ENCODE measurements around the gene TTC1. TPM values are rescaled to one million over a fixed set of nuclear protein-coding genes. Genes with fewer than 3 reads are reported as not detected.

TTC1 gene
- total RNA-seq, 1 experiment from 2014 or later: 43.7 TPM

DNA sequence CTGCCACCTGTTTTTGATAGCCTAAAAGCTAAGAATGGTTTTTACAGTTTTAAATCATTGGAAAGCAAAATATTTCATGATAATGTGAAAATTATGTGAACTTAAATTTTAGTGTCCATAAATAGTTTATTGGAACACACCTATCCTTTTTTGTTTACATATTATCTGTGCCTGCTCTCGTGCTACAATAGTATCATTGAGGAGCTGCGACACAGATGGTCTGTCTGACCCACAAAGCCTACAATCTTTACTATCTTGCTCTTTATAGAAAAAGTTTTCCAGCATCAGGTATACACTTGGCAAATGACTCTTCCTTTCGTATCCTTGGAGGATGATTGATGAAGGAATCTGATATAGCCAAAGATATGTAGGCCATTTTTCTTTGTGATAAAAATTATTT, 40.2 kb downstream of the TTC1 start:
- Histone ChIP-seq H3K4me2 (ENCODE audit: low read depth, low read length, poor library complexity, severe bottlenecking) (no peak overlapping the region), H4K20me1 (ENCODE audit: insufficient read depth, low read depth, low read length) (no peaks in the 10 kb centered on the region), H3K27ac (ENCODE audit: low read length) (no peak overlapping the region), H3K4me1 (ENCODE audit: low read length) (peaks cover 15% of the 10 kb centered on the region), H3K79me2 (ENCODE audit: low read length) (peaks cover 9% of the 10 kb centered on the region; the same call in 1 of the 2 replicates), H3K27me3 (ENCODE audit: low read length) (no peaks in the 10 kb centered on the region), H3K4me3 (ENCODE audit: low read length) (no peak overlapping the region), H3K9me3 (ENCODE audit: low read length) (no peaks in the 10 kb centered on the region), H2AFZ (ENCODE audit: low read length) (no peak overlapping the region), H3K9ac (ENCODE audit: low read length) (no peak overlapping the region), H3K9me2 (replicated peaks; ENCODE audit: insufficient read depth, low read length) (no peaks in the 10 kb centered on the region), H3K36me3 (ENCODE audit: insufficient read depth, low read length) (peaks cover 31% of the 10 kb centered on the region; the same call in 1 of the 2 replicates)
- no peak for DNase-seq

GRCh38 chr5:160054047-160054446, 45.1 kb downstream of the TTC1 start:
- no peaks in the 10 kb centered on the region for H3K9me3 ChIP-seq (ENCODE audit: low read length)
- no peaks in the 10 kb centered on the region for H4K20me1 ChIP-seq (ENCODE audit: insufficient read depth, low read depth, low read length)
- peaks cover 15% of the 10 kb centered on the region for H3K4me1 ChIP-seq (ENCODE audit: low read length)
- H3K9me2 ChIP-seq (replicated peaks; ENCODE audit: insufficient read depth, low read length): no peaks in the 10 kb centered on the region
- no peak overlapping the region for H3K9ac ChIP-seq (ENCODE audit: low read length)
- no peak overlapping the region for H3K4me3 ChIP-seq (ENCODE audit: low read length)
- H3K4me2 ChIP-seq (ENCODE audit: low read depth, low read length, poor library complexity, severe bottlenecking): no peak overlapping the region
- H3K27ac ChIP-seq (ENCODE audit: low read length): no peak overlapping the region
- H3K27me3 ChIP-seq (ENCODE audit: low read length): no peaks in the 10 kb centered on the region
- H2AFZ ChIP-seq (ENCODE audit: low read length): no peak overlapping the region
- H3K36me3 ChIP-seq (ENCODE audit: insufficient read depth, low read length): peaks cover 51% of the 10 kb centered on the region
- no peak for DNase-seq
- H3K79me2 ChIP-seq (ENCODE audit: low read length): no peaks in the 10 kb centered on the region

GRCh38 chr5:160054831-160055230, 45.9 kb downstream of the TTC1 start:
- Histone ChIP-seq H3K9ac (ENCODE audit: low read length) (no peak overlapping the region), H3K79me2 (ENCODE audit: low read length) (no peaks in the 10 kb centered on the region), H3K9me3 (ENCODE audit: low read length) (no peaks in the 10 kb centered on the region), H3K27ac (ENCODE audit: low read length) (no peak overlapping the region), H3K9me2 (replicated peaks; ENCODE audit: insufficient read depth, low read length) (no peaks in the 10 kb centered on the region), H4K20me1 (ENCODE audit: insufficient read depth, low read depth, low read length) (no peaks in the 10 kb centered on the region), H3K27me3 (ENCODE audit: low read length) (no peaks in the 10 kb centered on the region), H3K36me3 (ENCODE audit: insufficient read depth, low read length) (peaks cover 49% of the 10 kb centered on the region), H3K4me1 (ENCODE audit: low read length) (peaks cover 15% of the 10 kb centered on the region), H3K4me3 (ENCODE audit: low read length) (no peak overlapping the region), H2AFZ (ENCODE audit: low read length) (no peak overlapping the region), H3K4me2 (ENCODE audit: low read depth, low read length, poor library complexity, severe bottlenecking) (no peak overlapping the region)
- no peak for DNase-seq

GRCh38 chr5:160057256-160057655, 48.3 kb downstream of the TTC1 start:
- Histone ChIP-seq H3K27ac (ENCODE audit: low read length) (no peak overlapping the region), H3K9ac (ENCODE audit: low read length) (no peak overlapping the region), H3K4me3 (ENCODE audit: low read length) (no peak overlapping the region), H3K27me3 (ENCODE audit: low read length) (no peaks in the 10 kb centered on the region), H2AFZ (ENCODE audit: low read length) (no peak overlapping the region), H3K9me2 (replicated peaks; ENCODE audit: insufficient read depth, low read length) (no peaks in the 10 kb centered on the region), H3K79me2 (ENCODE audit: low read length) (no peaks in the 10 kb centered on the region), H3K4me1 (ENCODE audit: low read length) (peaks cover 11% of the 10 kb centered on the region), H3K9me3 (ENCODE audit: low read length) (no peaks in the 10 kb centered on the region), H4K20me1 (ENCODE audit: insufficient read depth, low read depth, low read length) (no peaks in the 10 kb centered on the region), H3K4me2 (ENCODE audit: low read depth, low read length, poor library complexity, severe bottlenecking) (no peak overlapping the region), H3K36me3 (ENCODE audit: insufficient read depth, low read length) (peaks cover 40% of the 10 kb centered on the region)
- DNase-seq: no peak

DNA sequence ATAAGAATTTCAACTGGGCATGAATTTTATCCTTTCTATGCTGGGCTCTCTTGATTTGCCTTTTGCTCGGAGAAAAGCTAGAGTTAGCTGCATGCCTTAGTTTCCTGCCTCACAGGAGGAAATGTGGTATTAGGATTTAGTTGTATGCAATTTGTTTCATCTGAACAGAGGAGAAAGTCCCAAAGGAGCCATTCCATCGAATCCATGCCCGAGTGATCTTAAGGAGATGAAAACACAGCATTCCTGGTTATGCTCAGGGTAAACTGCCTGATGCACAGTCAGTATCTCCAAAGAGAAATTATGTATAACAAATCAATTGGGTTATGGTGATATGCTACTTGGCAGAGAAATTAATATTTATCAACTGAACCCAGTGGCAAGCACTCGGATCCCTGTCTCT, 51.1 kb downstream of the TTC1 start:
- Histone ChIP-seq H3K9me2 (replicated peaks; ENCODE audit: insufficient read depth, low read length) (no peaks in the 10 kb centered on the region), H3K79me2 (ENCODE audit: low read length) (no peaks in the 10 kb centered on the region), H3K4me3 (ENCODE audit: low read length) (no peak overlapping the region), H3K27ac (ENCODE audit: low read length) (no peak overlapping the region), H3K9ac (ENCODE audit: low read length) (no peak overlapping the region), H4K20me1 (ENCODE audit: insufficient read depth, low read depth, low read length) (no peaks in the 10 kb centered on the region), H3K4me1 (ENCODE audit: low read length) (no peaks in the 10 kb centered on the region), H3K27me3 (ENCODE audit: low read length) (no peaks in the 10 kb centered on the region), H2AFZ (ENCODE audit: low read length) (no peak overlapping the region), H3K36me3 (ENCODE audit: insufficient read depth, low read length) (peaks cover 18% of the 10 kb centered on the region), H3K4me2 (ENCODE audit: low read depth, low read length, poor library complexity, severe bottlenecking) (no peak overlapping the region), H3K9me3 (ENCODE audit: low read length) (no peaks in the 10 kb centered on the region)
- DNase-seq: no peak

GRCh38 chr5:160061770-160062169, 52.8 kb downstream of the TTC1 start:
- no peak overlapping the region for H3K4me2 ChIP-seq (ENCODE audit: low read depth, low read length, poor library complexity, severe bottlenecking)
- DNase-seq: no peak
- no peaks in the 10 kb centered on the region for H4K20me1 ChIP-seq (ENCODE audit: insufficient read depth, low read depth, low read length)
- H2AFZ ChIP-seq (ENCODE audit: low read length): no peak overlapping the region
- no peak overlapping the region for H3K4me3 ChIP-seq (ENCODE audit: low read length)
- H3K9me2 ChIP-seq (replicated peaks; ENCODE audit: insufficient read depth, low read length): no peaks in the 10 kb centered on the region
- H3K36me3 ChIP-seq (ENCODE audit: insufficient read depth, low read length): peaks cover 15% of the 10 kb centered on the region
- H3K4me1 ChIP-seq (ENCODE audit: low read length): no peaks in the 10 kb centered on the region
- no peaks in the 10 kb centered on the region for H3K27me3 ChIP-seq (ENCODE audit: low read length)
- H3K27ac ChIP-seq (ENCODE audit: low read length): no peak overlapping the region
- no peaks in the 10 kb centered on the region for H3K79me2 ChIP-seq (ENCODE audit: low read length)
- no peaks in the 10 kb centered on the region for H3K9me3 ChIP-seq (ENCODE audit: low read length)
- no peak overlapping the region for H3K9ac ChIP-seq (ENCODE audit: low read length)

DNA sequence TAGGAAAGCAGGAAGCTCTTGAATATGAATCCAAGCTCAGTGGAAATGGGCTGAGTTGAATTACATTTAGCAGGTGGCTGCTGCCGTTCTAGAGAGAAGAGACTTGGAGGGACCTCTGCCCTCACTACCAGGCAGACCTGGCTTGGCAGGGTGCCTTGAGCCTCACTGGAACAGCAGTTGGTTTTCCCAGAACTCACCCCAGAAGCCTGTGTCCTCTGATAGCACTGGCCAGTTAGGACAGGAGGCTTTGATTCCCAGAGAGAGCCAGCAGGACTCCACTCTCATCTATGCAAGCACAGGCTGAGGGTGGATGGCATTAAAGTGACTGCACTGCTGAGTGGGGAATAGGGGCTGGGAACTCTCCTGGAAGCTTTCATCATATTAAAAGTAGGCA, 55.5 kb downstream of the TTC1 start:
- H3K9me3 ChIP-seq (ENCODE audit: low read length): no peaks in the 10 kb centered on the region
- no peak overlapping the region for H3K27ac ChIP-seq (ENCODE audit: low read length)
- no peak overlapping the region for H2AFZ ChIP-seq (ENCODE audit: low read length)
- H3K4me1 ChIP-seq (ENCODE audit: low read length): no peaks in the 10 kb centered on the region
- no peak for DNase-seq
- H4K20me1 ChIP-seq (ENCODE audit: insufficient read depth, low read depth, low read length): no peaks in the 10 kb centered on the region
- no peaks in the 10 kb centered on the region for H3K9me2 ChIP-seq (replicated peaks; ENCODE audit: insufficient read depth, low read length)
- no peaks in the 10 kb centered on the region for H3K27me3 ChIP-seq (ENCODE audit: low read length)
- no peak overlapping the region for H3K9ac ChIP-seq (ENCODE audit: low read length)
- peaks cover 9% of the 10 kb centered on the region; the same call in 1 of the 2 replicates for H3K36me3 ChIP-seq (ENCODE audit: insufficient read depth, low read length)
- no peak overlapping the region for H3K4me3 ChIP-seq (ENCODE audit: low read length)
- H3K4me2 ChIP-seq (ENCODE audit: low read depth, low read length, poor library complexity, severe bottlenecking): no peak overlapping the region
- H3K79me2 ChIP-seq (ENCODE audit: low read length): no peaks in the 10 kb centered on the region

DNA sequence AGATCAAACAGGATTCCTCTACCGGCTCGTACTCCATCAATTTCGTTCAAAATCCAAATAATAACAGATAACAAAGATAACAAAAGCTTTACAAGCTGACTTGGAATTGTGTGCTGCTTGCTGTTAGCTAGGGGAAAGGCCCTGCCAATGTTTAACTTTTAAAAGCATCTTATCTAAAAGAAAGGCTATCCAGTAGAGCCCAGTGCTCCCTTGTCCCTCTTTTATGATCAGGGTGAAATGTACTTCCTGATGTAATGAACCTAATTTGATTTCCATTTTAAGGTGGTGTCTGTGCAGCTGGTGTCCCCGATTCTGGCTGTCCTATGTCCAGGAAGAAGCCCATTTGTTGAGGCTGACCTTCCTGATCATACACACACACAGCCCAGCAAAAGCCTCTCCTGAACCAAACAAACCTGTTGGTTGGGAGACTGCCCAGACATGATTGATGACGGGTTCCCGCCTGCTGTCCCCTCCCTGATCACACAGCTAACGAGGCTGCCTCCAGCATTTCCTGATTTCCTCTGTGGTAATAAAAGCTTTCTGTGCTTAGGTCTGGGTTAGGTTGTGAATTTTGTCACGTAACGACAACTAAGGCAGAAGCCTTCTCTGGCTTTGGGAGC, 56.2 kb downstream of the TTC1 start:
- Histone ChIP-seq H3K4me1 (ENCODE audit: low read length) (no peaks in the 10 kb centered on the region), H3K9me2 (replicated peaks; ENCODE audit: insufficient read depth, low read length) (no peaks in the 10 kb centered on the region), H3K9ac (ENCODE audit: low read length) (no peak overlapping the region), H2AFZ (ENCODE audit: low read length) (no peak overlapping the region), H3K27ac (ENCODE audit: low read length) (no peak overlapping the region), H3K79me2 (ENCODE audit: low read length) (no peaks in the 10 kb centered on the region), H3K36me3 (ENCODE audit: insufficient read depth, low read length) (peaks cover 5% of the 10 kb centered on the region; the same call in 1 of the 2 replicates), H3K4me3 (ENCODE audit: low read length) (no peak overlapping the region), H3K9me3 (ENCODE audit: low read length) (no peaks in the 10 kb centered on the region), H4K20me1 (ENCODE audit: insufficient read depth, low read depth, low read length) (no peaks in the 10 kb centered on the region), H3K4me2 (ENCODE audit: low read depth, low read length, poor library complexity, severe bottlenecking) (no peak overlapping the region), H3K27me3 (ENCODE audit: low read length) (no peaks in the 10 kb centered on the region)
- DNase-seq: no peak

Measured in Karpas-422 (cell line).